ENCODE data around the gene KIF3B. TPM values are rescaled to one million over a fixed set of nuclear protein-coding genes. Genes with fewer than 3 reads are reported as not detected.
"Not testable (repeated sequence)": the region's sequence is repeated elsewhere in the genome, so short reads cannot be mapped to it uniquely, and the experiment has no call there.

The KIF3B gene
- total RNA-seq, 1 experiment from 2014 or later, result 52.3 TPM

- TF ChIP-seq EZH2 (IDR thresholded peaks at IDR 0.05; ENCODE audit: low read depth) (no peak), CTCF (conservative IDR thresholded peaks at IDR 0.05) (no peak)
- Histone ChIP-seq H3K9me2 (ENCODE audit: insufficient read depth) (no peaks in the 10 kb centered on the region), H3K9me3 (ENCODE audit: insufficient read depth, low read depth) (no peaks in the 10 kb centered on the region), H3K27ac (no peak overlapping the region), H3K4me3 (no peak overlapping the region), H2AFZ (no peak overlapping the region), H4K20me1 (ENCODE audit: insufficient read depth) (no peaks in the 10 kb centered on the region), H3F3A (ENCODE audit: insufficient read depth, low read depth) (peaks cover 18% of the 10 kb centered on the region; the same call in 1 of the 2 replicates), H3K4me1 (replicated peaks; ENCODE audit: insufficient read depth) (peaks cover 22% of the 10 kb centered on the region), H3K27me3 (ENCODE audit: insufficient read depth, low read depth) (no peaks in the 10 kb centered on the region), H3K36me3 (ENCODE audit: low read depth) (no peaks in the 10 kb centered on the region), H3K79me2 (ENCODE audit: low read depth) (no peaks in the 10 kb centered on the region), H3K4me2 (no peak overlapping the region)
- intact Hi-C loops (cut with micrococcal nuclease; ENCODE audit: unreplicated experiment), result no loop called here
- ChIA-PET CTCF (no interaction called here), POLR2A (ENCODE audit: unreplicated experiment) (no interaction called here)
- DNase-seq, result no peak
- no TSS peak for BruUV-seq (replicated peaks)
Observed at GRCh38 chr20:32252189-32252588, 25.3 kb upstream of the KIF3B start.

GRCh38 chr20:32260973-32261372 lies 16.5 kb upstream of the KIF3B start:
- POLR2A ChIA-PET (ENCODE audit: unreplicated experiment); BruUV-seq (replicated peaks); H2AFZ ChIP-seq; H3K79me2 ChIP-seq (ENCODE audit: low read depth); H3K9me3 ChIP-seq (ENCODE audit: insufficient read depth, low read depth); intact Hi-C loops (cut with micrococcal nuclease; ENCODE audit: unreplicated experiment); H3K36me3 ChIP-seq (ENCODE audit: low read depth); H3K9me2 ChIP-seq (ENCODE audit: insufficient read depth); H3K4me3 ChIP-seq; H3K4me2 ChIP-seq; H3K27ac ChIP-seq; H3K27me3 ChIP-seq (ENCODE audit: insufficient read depth, low read depth); DNase-seq; H4K20me1 ChIP-seq (ENCODE audit: insufficient read depth); CTCF ChIA-PET: not testable (repeated sequence)
- Histone ChIP-seq H3K4me1 (replicated peaks; ENCODE audit: insufficient read depth) (peaks cover 15% of the 10 kb centered on the region), H3F3A (ENCODE audit: insufficient read depth, low read depth) (peaks cover 17% of the 10 kb centered on the region; the same call in 1 of the 2 replicates)

GRCh38 chr20:32261644-32262043 lies 15.8 kb upstream of the KIF3B start:
- Histone ChIP-seq H3F3A (ENCODE audit: insufficient read depth, low read depth) (peaks cover 10% of the 10 kb centered on the region; the same call in 1 of the 2 replicates), H3K36me3 (ENCODE audit: low read depth) (no peaks in the 10 kb centered on the region), H3K9me2 (ENCODE audit: insufficient read depth) (no peaks in the 10 kb centered on the region), H3K27ac (no peak overlapping the region), H3K27me3 (ENCODE audit: insufficient read depth, low read depth) (no peaks in the 10 kb centered on the region), H2AFZ (no peak overlapping the region), H4K20me1 (ENCODE audit: insufficient read depth) (no peaks in the 10 kb centered on the region), H3K4me2 (no peak overlapping the region), H3K79me2 (ENCODE audit: low read depth) (no peaks in the 10 kb centered on the region), H3K4me1 (replicated peaks; ENCODE audit: insufficient read depth) (peaks cover 8% of the 10 kb centered on the region), H3K4me3 (no peak overlapping the region), H3K9me3 (ENCODE audit: insufficient read depth, low read depth) (no peaks in the 10 kb centered on the region)
- ChIA-PET POLR2A (ENCODE audit: unreplicated experiment) (no interaction called here), CTCF (no interaction called here)
- intact Hi-C loops (cut with micrococcal nuclease; ENCODE audit: unreplicated experiment), result no loop called here
- TF ChIP-seq EZH2 (IDR thresholded peaks at IDR 0.05; ENCODE audit: low read depth) (no peak), CTCF (conservative IDR thresholded peaks at IDR 0.05) (no peak)
- DNase-seq, result no peak
- BruUV-seq (replicated peaks), result no TSS peak

GRCh38 chr20:32263398-32263954 lies 14.0 kb upstream of the KIF3B start:
- no peak overlapping the region for H2AFZ ChIP-seq
- no peak overlapping the region for H3K4me3 ChIP-seq
- H3K4me1 ChIP-seq (replicated peaks; ENCODE audit: insufficient read depth), result no peaks in the 10 kb centered on the region; the same call in 1 of the 2 replicates
- H3K27me3 ChIP-seq (ENCODE audit: insufficient read depth, low read depth), result no peaks in the 10 kb centered on the region
- no peaks in the 10 kb centered on the region for H3K9me2 ChIP-seq (ENCODE audit: insufficient read depth)
- no peaks in the 10 kb centered on the region for H3F3A ChIP-seq (ENCODE audit: insufficient read depth, low read depth)
- H3K9me3 ChIP-seq (ENCODE audit: insufficient read depth, low read depth), result no peaks in the 10 kb centered on the region
- POLR2A ChIA-PET (ENCODE audit: unreplicated experiment), result no interaction called here
- H3K79me2 ChIP-seq (ENCODE audit: low read depth), result no peaks in the 10 kb centered on the region
- no peaks in the 10 kb centered on the region for H4K20me1 ChIP-seq (ENCODE audit: insufficient read depth)
- no TSS peak for BruUV-seq (replicated peaks)
- no peak for TF ChIP-seq EZH2 (IDR thresholded peaks at IDR 0.05; ENCODE audit: low read depth)
- TF ChIP-seq CTCF (conservative IDR thresholded peaks at IDR 0.05), result no peak
- CTCF ChIA-PET, result no interaction called here
- DNase-seq, result no peak
- intact Hi-C loops (cut with micrococcal nuclease; ENCODE audit: unreplicated experiment), result no loop called here
- no peak overlapping the region for H3K4me2 ChIP-seq
- no peak overlapping the region for H3K27ac ChIP-seq
- H3K36me3 ChIP-seq (ENCODE audit: low read depth), result no peaks in the 10 kb centered on the region
